Hepatocyte (in vitro differentiated cells): ENCODE results near the gene DCST2. TPM values are rescaled to one million over a fixed set of nuclear protein-coding genes. Genes with fewer than 3 reads are reported as not detected.

Experiments
- DNase-seq: peaks from one replicate; pipeline ENCODE4 v3.0.0-alpha.2; 2016; ENCODE audit warnings: low spot score
- H2AFZ ChIP-seq: fragments of 200-600 bp; sonication (generic); 2 replicates; pipeline ENCODE4 v1.6.0; 2016; ENCODE audit warnings: antibody characterized with exemption, mild to moderate bottlenecking
- H3K27ac ChIP-seq: fragments of 200-600 bp; sonication (generic); 2 replicates; pipeline ENCODE4 v1.5.1; 2016; ENCODE audit warnings: mild to moderate bottlenecking
- H3K27me3 ChIP-seq: fragments of 200-600 bp; sonication (generic); 2 replicates; pipeline ENCODE4 v1.6.1; 2016
- H3K36me3 ChIP-seq: fragments of 200-600 bp; sonication (generic); replicated peaks from 2 replicates; pipeline ENCODE4 v1.5.1; 2016; ENCODE audit warnings: low read depth; ENCODE audit not compliant: insufficient read depth
- H3K4me1 ChIP-seq: fragments of 200-600 bp; sonication (generic); 2 replicates; pipeline ENCODE4 v1.5.1; 2016; ENCODE audit warnings: mild to moderate bottlenecking, moderate library complexity; ENCODE audit not compliant: insufficient read depth
- H3K4me2 ChIP-seq: fragments of 200-600 bp; sonication (generic); 2 replicates; pipeline ENCODE4 v1.6.0; 2016
- H3K4me3 ChIP-seq: fragments of 200-600 bp; sonication (generic); 2 replicates; pipeline ENCODE4 v1.5.1; 2016; ENCODE audit warnings: mild to moderate bottlenecking
- H3K79me2 ChIP-seq: fragments of 200-600 bp; sonication (generic); 2 replicates; pipeline ENCODE4 v1.6.0; 2017; ENCODE audit warnings: mild to moderate bottlenecking
- H3K9me2 ChIP-seq: fragments of 200-600 bp; sonication (generic); replicated peaks from 2 replicates; pipeline ENCODE4 v1.6.0; 2017; ENCODE audit warnings: mild to moderate bottlenecking; ENCODE audit not compliant: insufficient read depth
- H3K9me3 ChIP-seq: fragments of 200-600 bp; sonication (generic); 2 replicates; pipeline ENCODE4 v1.5.1; 2016; ENCODE audit warnings: low read depth, mild to moderate bottlenecking
- H4K20me1 ChIP-seq: fragments of 200-600 bp; sonication (generic); 2 replicates; pipeline ENCODE4 v1.6.0; 2016; ENCODE audit warnings: mild to moderate bottlenecking; ENCODE audit not compliant: insufficient read depth, poor library complexity, severe bottlenecking
- CTCF ChIP-seq: fragments of 200-600 bp; sonication (generic); IDR thresholded peaks from 2 replicates; pipeline ENCODE4 v1.5.1; 2016; ENCODE audit warnings: antibody characterized with exemption, mild to moderate bottlenecking; ENCODE audit not compliant: poor library complexity
- EZH2 ChIP-seq: fragments of 200-600 bp; sonication (generic); IDR thresholded peaks from 2 replicates; pipeline ENCODE4 v1.6.1; 2016; ENCODE audit warnings: antibody characterized with exemption, mild to moderate bottlenecking, borderline replicate concordance
- EZH2phosphoT487 ChIP-seq: fragments of 200-600 bp; sonication (generic); IDR thresholded peaks from one replicate; pipeline ENCODE4 v1.6.1; 2018; ENCODE audit warnings: antibody characterized with exemption, mild to moderate bottlenecking, low read depth, moderate library complexity; ENCODE audit not compliant: unreplicated experiment, severe bottlenecking
- WGBS: methylation state at CpG from one replicate; pipeline ENCODE4 v1.1.6; 2016; ENCODE audit warnings: low lambda C conversion rate; ENCODE audit errors: missing lambda C conversion rate; 5-methylcytosine and 5-hydroxymethylcytosine counted together
- polyA plus RNA-seq: library from polyadenylated mRNA; unstranded; fragments of >200 nt; fragmentation: Nextera tagmentation; extraction: Ambion mirVana; gene quantifications from 2 replicates; pipeline ENCODE4 v1.2.1, GENCODE V29; 2016
- total RNA-seq: library from RNA; depleted of rRNA; stranded (reverse); fragments of >200 nt; gene quantifications from 2 replicates; pipeline ENCODE4 v1.2.3, GENCODE V29; 2014

Gene DCST2
- total and polyA plus RNA-seq, 2 experiments from 2014 or later = 0.47 to 1.6 TPM

- peak; percentile 98 for DNase-seq
- Histone ChIP-seq H2AFZ (peak overlapping the region; percentile 7), H3K27ac (peak overlapping the region; percentile 92), H4K20me1 (no peaks in the 10 kb centered on the region), H3K4me2 (peak overlapping the region; percentile 87), H3K9me3 (no peaks in the 10 kb centered on the region), H3K79me2 (peaks cover 45% of the 10 kb centered on the region), H3K27me3 (no peaks in the 10 kb centered on the region), H3K4me1 (peaks cover 29% of the 10 kb centered on the region), H3K36me3 (no peaks in the 10 kb centered on the region), H3K4me3 (peak overlapping the region; percentile 44), H3K9me2 (no peaks in the 10 kb centered on the region)
- 2% methylated on average over 30 of the region's 30 CpGs for WGBS
- TF ChIP-seq EZH2phosphoT487 = no peak
- no peak for TF ChIP-seq EZH2
- no peak for TF ChIP-seq CTCF
Observed at GRCh38 chr1:154974808-154975408, 58.7 kb downstream of the DCST2 start.

GRCh38 chr1:154974102-154974807 lies 59.3 kb downstream of the DCST2 start, which contains the start of gene CKS1B:
TSS of gene CKS1B (plus strand) at chr1:154974681. CDS start at chr1:154974746, 65 bp downstream.
- no peaks in the 10 kb centered on the region for H3K9me2 ChIP-seq
- peak; percentile 99 for DNase-seq
- peak within 1 kb of the TSS; percentile 96 for H3K27ac ChIP-seq
- H2AFZ ChIP-seq = peak within 1 kb of the TSS; percentile 7
- under 1% methylated on average over 42 of the region's 47 CpGs for WGBS
- no peaks in the 10 kb centered on the region for H4K20me1 ChIP-seq
- H3K4me1 ChIP-seq = peaks cover 29% of the 10 kb centered on the region
- no peaks in the 10 kb centered on the region for H3K27me3 ChIP-seq
- H3K36me3 ChIP-seq = no peaks in the 10 kb centered on the region
- TF ChIP-seq CTCF (no peak), EZH2 (no peak), EZH2phosphoT487 (no peak)
- no peaks in the 10 kb centered on the region for H3K9me3 ChIP-seq
- peak within 1 kb of the TSS; percentile 87 for H3K4me2 ChIP-seq
- peak within 1 kb of the TSS; percentile 44 for H3K4me3 ChIP-seq
- H3K79me2 ChIP-seq = peaks cover 52% of the 10 kb centered on the region

- H3K9me3 ChIP-seq = no peaks in the 10 kb centered on the region
- H3K27ac ChIP-seq = peak overlapping the region; percentile 96
- H3K4me1 ChIP-seq = peaks cover 29% of the 10 kb centered on the region
- 4% methylated on average over 33 of the region's 37 CpGs for WGBS
- peak overlapping the region; percentile 8 for H3K4me3 ChIP-seq
- H3K9me2 ChIP-seq = no peaks in the 10 kb centered on the region
- no peaks in the 10 kb centered on the region for H4K20me1 ChIP-seq
- H3K27me3 ChIP-seq = no peaks in the 10 kb centered on the region
- TF ChIP-seq CTCF (peak; percentile 38), EZH2 (no peak)
- H2AFZ ChIP-seq = no peak overlapping the region
- peaks cover 59% of the 10 kb centered on the region for H3K79me2 ChIP-seq
- peak overlapping the region; percentile 75 for H3K4me2 ChIP-seq
- DNase-seq = peak; percentile 99
- H3K36me3 ChIP-seq = no peaks in the 10 kb centered on the region
Observed at GRCh38 chr1:154973344-154974101, 60.1 kb downstream of the DCST2 start.
